Left ventricle myocardium superior (tissue), 1 donor: ENCODE results near the gene ZNF326. TPM values are rescaled to one million over a fixed set of nuclear protein-coding genes. Genes with fewer than 3 reads are reported as not detected.
"Not testable (repeated sequence)": the region's sequence is repeated elsewhere in the genome, so short reads cannot be mapped to it uniquely, and the experiment has no call there.

ENCODE experiments used
- ATAC-seq: fragments of 200-7000 bp; cut with Tn5 transposase; one replicate; pipeline ENCODE4 v1.9.1; 2020; ENCODE audit warnings: mild to moderate bottlenecking, moderate library complexity
- DNase-seq: peaks from one replicate; pipeline ENCODE4 v3.0.0-alpha.2; 2020
- intact Hi-C: fragments of 100-400 bp; cut with micrococcal nuclease; formaldehyde crosslinking; loops from one replicate; pipeline ENCODE4 v1.11.0; 2022
- total RNA-seq: library from RNA; stranded (reverse); fragmentation: NEBNext Ultra II Directional; extraction: Animal tissue kit (Norgen Biotek cat#: 25700); gene quantifications from one replicate; pipeline ENCODE4 v1.2.1, GENCODE V29; 2021
- donor health status: DM: no; HTN: yes; CAD: no; lungs with severe emphysema.

The ZNF326 gene
- total RNA-seq, 1 donor from 2014 or later = 17.0 TPM

DNA sequence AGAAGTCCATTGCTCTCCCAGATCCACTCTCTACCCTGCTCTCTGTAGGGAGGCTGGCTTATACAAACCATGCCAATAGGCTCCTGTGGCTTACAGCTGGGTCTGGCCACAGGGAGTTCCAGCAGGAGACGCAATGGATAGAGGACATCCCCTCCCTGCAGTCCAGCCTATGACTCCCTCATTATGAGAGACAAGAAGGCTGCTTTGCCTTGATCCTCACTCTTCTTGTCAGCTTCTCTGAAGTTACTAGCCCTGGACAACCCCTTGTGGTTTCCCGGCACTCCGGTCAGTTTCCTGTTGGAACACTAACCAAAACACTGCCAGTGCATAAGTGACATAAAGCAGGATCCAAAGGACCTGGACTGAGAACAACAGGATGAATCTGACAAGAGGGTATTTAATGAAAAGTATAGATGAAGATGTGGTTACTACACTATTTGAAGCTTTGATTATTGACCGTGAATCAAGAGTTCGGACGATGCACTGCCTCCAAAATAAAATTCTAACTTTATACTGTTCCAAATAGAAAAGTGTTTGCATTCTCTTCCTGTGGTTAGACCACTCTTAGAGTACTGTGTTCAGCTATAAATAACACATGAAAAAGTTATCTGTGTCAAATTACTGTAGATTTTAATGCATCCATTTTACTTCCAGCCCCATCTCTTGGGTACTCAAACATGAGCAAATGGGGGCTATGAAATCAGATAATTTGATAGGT, 32.7 kb upstream of the ZNF326 start:
- ATAC-seq (peak; percentile 38), DNase-seq (no peak)
- intact Hi-C loops = no loop called here

DNA sequence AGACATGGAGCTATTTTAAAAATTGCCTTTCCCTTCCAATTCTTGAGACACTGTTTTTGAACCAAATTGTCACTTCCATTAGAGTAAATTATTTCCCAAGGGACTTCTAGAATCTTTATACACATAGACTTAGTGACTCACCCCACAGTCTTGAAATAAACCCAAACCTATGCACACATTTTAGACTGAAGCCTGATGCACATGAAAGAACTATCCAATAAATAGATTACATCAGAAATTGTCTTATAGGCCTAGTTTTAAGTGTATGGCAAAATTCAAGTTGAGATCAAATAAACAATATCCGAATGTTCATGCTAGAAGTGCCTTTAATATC, 32.2 kb upstream of the ZNF326 start:
- DNase-seq (no peak), ATAC-seq (no peak)
- intact Hi-C loops = no loop called here

DNA sequence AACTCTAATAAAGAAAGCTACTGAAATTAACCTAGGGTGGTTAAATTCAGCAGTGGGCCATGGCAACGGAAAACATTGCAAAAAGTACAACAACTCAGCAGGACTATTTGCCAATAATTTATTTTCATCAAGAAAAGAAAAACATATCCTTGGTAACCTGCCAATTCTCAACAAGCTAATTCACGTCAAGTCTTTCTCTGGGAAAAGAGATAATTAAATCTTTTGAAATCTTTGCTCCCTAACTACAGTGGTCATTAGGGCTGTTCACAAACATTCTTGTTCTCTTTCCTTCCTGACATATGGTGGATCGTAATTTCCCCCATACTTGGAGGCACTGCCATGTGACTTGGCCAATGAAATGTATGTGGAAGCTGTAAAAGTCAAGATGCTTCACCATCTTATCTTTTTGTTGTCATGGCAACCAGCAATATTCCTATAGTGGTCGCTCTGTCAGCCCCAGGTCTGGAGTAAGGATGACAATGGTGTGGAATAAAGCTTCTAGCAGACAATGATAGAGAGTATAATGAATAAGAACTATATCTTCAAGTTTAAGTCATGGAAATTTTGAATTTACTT, 29.6 kb upstream of the ZNF326 start:
- DNase-seq (no peak), ATAC-seq (peak; percentile 18)
- intact Hi-C loops = no loop called here

DNA sequence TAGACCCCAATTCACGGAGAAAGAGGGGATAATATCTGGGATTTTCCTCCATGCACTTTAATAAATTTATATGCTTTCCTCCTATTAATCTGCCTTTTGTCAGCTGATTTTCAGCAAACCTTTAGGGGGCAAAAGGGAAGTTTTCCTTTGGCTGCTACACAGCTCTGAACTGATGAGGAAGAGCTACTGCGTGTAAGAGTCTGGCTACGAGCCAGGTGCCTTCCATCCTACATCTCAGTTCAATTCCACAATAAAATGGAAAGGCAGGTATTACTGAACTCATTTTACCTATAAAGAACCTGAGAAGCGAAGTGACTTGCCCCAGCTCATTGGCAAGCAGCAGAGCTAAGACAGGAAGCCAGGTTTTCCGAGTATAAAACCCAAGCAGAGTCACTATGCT, 28.3 kb upstream of the ZNF326 start:
- ATAC-seq (no peak), DNase-seq (no peak)
- intact Hi-C loops = no loop called here

DNA sequence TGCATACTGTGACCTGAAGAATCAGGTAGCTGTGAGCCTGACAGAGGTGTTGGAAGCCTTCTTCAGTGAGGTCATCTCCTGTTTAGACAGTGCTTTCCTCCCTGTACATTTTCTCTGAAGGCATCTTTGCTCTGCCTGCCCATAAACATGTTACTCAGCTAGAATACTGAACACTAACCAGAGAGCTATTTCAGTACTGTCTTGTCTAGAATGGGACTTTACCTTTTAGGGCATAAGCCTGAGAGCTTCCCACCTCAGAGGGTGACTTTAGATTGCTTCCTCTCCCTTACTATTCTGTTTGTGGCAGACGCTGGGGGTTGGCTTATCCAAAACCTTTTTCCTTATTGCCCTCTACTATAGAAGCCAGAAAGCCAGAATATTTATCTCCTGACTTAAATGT, 23.3 kb upstream of the ZNF326 start:
- no peak for DNase-seq
- intact Hi-C loops = no loop called here
- ATAC-seq = no peak

DNA sequence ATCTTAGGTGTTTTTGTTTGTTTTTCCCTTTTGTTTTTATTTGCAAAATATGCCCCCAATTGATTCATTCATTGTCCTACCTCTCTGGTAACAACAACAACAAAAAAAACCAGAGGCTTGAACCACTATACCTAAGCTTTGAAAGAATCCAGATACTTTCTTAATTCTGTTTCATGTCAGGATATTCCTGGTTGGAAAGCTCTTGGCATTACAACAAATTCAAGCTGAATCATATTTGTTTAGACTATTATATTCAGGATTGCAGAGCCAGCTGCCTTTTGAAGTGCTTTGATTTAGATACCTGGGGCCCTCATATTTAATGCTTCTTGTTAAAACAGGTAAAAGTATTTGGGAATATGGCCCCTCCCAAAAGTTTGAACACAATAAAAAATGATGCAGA, 22.9 kb upstream of the ZNF326 start:
- intact Hi-C loops = no loop called here
- ATAC-seq = no peak
- DNase-seq = no peak

DNA sequence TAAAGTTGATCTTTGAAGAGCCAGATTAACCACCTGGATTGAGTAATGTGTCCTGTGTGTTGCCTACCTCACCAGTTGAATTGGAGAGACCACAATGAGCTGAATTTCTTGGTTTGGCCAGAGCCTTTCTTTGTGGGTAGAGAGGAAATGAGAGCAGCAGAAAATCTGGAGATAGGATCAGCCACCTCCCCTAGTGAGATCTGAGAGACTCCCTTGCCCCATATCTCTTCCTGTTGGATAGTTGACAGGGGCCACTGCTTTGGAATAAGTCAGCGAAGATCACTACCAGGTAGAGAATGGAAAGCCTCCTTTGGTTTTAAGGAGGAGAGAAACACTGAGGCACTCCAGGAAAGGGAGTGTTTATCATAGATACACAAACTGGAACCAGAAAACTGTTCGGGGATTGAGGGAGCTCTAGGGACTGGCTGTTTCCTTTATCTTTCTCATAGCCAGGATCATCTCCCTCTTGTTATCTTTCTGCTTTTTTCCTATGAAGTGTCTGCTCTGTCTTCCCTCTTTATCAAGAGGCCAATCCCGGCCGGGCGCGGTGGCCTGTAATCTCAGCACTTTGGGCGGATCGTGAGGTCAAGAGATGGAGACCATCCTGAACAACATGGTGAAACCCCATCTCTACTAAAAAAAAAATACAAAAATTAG, 21.3 kb upstream of the ZNF326 start:
- no peak for DNase-seq
- no peak for ATAC-seq
- intact Hi-C loops = no loop called here

DNA sequence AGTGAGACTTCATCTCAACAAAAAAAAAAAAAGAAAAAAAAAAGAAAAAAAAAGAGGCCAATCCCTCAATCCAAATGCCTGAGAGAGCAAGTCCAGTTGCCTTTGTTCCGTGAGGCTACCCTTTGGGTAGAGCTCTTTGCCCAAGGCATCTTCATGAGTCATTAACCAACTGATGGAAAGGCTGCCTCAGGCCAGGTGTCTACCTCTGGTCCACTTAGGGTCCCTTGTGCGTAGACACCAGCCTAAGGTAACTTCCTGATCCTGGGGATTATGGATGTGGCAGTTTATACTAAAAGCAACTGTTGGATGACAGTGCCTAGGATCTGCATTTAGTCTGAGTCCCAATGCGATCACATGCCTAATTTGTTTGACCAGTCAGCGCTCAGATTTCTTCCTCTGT, 20.7 kb upstream of the ZNF326 start:
- no peak for DNase-seq
- ATAC-seq = no peak
- intact Hi-C loops = no loop called here

DNA sequence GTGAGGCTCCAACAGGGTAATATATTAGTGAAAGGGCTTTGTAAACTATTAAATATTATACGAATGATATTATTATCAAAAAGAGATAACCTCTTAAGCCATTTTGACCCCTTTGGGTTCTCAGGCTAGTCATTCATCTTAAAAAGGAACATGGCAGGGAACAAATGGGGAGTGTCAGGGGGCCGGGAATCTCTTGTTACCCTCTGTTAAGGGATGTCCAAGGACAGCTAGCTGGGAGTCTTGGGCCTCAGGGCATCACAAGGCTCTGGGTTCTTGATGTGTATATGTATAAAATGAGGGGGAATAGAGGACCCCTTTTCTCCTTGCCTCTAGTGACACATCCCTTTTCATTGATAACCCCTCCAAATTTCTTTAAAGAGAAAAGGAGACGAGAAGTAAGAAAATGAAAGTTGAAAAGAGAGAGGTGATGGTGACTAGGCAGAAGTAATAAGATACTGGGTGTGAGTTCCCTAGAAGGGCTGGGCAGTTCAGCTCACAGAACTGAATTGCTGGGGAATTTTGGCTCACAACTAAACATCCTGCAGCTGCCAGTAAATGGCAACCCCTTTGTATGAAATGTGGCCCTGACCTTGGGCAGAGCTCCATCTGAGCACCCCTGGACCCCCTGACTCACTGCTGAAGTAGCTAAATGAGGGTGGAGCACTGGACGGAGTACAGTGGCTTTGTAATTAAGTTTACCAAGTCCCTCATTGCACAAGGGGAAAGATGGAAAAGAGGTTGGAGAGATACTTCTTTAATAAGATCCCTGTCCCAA, 20.0 kb upstream of the ZNF326 start:
- intact Hi-C loops = no loop called here
- ATAC-seq (no peak), DNase-seq (no peak)

DNA sequence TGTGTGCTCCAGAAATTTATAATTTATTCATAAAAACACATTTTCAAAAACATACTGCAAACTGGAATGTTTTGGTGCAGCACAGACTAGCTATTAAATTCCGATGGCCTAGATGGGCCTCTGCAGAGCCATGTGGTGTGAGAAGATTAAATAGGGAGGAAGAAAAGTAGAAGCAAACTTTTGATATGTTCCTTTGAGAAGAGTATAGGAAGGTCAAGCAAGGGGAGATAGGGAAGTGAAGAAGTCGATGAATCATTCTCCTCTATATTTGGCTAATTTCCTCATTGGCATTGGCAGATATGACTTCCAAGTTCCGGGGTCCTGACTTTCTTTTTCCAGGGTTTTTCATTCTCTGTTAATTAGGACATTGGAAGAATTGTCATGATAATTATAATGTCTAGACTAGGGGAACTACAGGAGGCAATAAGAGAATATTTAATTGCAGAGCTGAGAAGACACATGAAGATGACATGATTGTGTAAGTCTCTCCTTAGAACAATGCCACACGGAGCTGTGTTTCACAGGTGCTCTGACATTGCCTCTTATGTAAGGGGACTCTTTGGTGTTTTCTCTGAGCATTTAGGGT, 19.3 kb upstream of the ZNF326 start:
- peak; percentile 15 for ATAC-seq
- no peak for DNase-seq
- intact Hi-C loops = no loop called here

DNA sequence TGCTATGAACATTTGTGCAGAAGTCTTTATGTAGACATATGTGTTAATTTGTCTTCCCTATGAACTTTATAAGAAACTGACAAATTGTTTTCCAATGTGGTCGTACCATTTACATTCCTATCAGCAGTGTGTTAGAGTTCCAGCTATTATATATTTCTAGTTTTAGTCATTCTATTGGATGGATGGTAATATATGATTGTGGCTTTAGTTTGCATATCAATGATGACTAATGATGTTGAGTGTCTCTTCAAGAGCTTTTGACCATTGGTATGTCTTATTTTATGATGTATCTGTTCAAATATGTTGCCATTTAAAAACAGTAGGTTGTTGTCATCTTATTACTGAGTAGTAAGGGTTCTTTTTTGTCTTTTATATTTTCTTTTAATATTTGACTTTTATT, 16.2 kb upstream of the ZNF326 start:
- ATAC-seq = no peak
- intact Hi-C loops = no loop called here
- no peak for DNase-seq

DNA sequence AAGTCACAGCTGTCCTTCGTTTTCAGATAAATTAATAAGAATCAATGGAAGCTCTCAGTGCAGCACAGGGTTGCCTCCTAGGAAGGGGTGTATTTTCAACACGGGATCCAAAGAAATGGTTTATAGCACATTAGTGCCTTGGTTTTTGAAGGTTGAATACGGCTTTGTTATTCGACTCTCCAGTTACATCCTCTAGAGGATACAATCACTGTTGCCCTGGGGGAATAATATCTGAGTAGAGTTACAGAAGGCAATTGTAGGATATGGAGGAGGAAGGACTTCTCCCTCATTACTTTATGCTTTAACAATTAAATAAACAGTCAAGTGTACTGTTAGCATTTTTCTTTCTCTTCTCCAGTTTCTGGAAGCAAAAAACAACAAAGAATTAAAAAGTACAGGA, 14.3 kb upstream of the ZNF326 start:
- ATAC-seq = peak; percentile 63
- intact Hi-C loops = no loop called here
- no peak for DNase-seq

DNA sequence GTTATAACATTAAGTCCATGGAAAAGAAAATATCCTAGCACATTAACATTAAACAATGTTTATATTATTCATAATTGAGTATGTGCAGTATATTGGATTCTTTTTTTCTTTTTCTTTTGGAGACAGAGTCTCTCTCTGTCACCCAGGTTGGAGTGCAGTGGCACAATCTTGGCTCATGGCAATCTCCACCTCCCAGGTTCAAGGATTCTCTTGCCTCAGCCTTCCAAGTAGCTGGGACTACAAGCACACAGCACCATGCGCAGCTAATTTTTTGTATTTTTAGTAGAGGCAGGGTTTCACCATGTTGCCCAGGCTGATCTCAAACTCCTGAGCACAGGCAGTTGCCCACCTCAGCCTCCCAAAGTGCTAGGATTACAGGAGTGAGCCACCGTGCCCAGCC, 12.1 kb upstream of the ZNF326 start:
- intact Hi-C loops, ATAC-seq, DNase-seq: not testable (repeated sequence)

DNA sequence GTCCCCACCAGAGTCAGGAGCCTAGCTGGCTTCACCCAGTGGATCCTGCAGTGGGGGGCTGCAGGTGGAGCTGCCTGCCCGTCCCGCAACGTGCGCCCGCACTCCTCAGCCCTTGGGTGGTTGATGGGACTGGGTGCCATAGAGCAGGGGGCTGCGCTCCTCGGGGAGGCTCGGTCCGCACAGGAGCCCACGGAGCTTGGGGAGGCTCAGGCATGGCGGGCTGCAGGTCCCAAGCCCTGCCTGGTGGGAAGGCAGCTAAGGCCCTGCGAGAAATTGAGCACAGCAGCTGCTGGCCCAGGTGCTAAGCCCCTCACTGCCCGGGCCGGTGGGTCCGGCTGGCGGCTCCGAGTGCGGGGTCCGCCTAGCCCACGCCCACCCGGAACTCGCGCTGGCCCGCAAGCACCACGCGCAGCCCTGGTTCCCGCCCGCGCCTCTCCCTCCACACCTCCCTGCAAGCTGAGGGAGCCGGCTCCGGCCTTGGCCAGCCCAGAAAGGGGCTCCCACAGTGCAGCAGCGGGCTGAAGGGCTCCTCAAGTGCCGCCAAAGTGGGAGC, 10.3 kb upstream of the ZNF326 start:
- DNase-seq, ATAC-seq: not testable (repeated sequence)
- intact Hi-C loops = loop anchor here (5.0 kb wide), 1 partner anchor 462 kb away; the partner anchor contains the start of gene LRRC8B

DNA sequence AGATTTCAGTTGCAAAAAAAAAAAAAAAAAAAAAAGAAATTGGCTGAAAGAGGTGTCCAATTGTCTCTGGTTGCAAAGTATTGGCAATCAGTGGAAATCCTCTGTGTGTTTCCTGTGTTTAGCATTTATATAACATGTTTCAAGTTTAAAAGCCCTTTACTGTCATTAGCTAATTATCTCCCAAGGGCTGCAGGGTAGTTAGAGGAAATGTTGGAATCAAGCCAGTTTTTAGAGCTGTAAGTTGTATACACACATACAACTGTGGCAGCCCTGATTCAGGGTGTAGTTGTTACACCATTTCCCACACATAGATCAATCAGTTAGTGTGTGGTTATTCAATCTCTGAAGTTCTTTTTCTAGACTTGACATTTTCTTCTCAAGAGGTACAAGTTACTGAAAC, 8.9 kb upstream of the ZNF326 start:
- intact Hi-C loops = loop anchor here (2.0 to 5.0 kb wide), 2 partner anchors 181 to 464 kb away; partner anchors contain the start of gene LRRC8B
- ATAC-seq = no peak
- DNase-seq = no peak

DNA sequence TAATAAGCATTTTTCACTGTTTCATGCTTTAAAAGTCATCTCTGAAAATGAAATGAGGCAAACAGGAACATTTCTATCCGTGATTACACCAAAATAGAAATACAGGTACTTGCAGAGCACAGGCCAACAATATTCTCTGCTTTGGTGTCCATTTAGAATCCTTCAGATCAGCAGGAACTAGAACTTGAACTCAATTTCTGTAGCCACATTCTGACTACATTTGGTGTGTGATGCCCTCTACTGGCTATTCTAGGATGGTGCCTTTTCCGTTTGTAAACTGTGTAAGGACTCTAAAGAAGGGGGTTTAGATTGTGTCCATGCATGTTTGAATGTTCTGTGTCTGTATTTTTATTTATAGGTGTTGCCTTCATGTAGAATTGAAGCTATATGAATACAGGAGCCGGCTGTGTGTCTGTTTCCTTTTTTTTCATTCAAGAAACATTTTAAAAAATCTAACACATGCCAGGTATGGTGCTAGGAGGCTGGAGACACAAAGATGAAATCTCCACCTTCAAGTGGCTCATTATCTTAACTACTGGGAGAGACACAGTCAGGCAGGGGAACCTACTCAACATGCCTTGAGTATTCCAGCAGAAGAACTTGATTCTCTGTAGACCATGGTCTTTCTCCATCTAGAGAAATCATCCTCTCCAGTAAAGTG, 7.6 kb upstream of the ZNF326 start:
- ATAC-seq (peak; percentile 87), DNase-seq (no peak)
- intact Hi-C loops = loop anchor here (2.0 to 5.0 kb wide), 2 partner anchors 182 to 465 kb away; partner anchors contain the start of gene LRRC8B

DNA sequence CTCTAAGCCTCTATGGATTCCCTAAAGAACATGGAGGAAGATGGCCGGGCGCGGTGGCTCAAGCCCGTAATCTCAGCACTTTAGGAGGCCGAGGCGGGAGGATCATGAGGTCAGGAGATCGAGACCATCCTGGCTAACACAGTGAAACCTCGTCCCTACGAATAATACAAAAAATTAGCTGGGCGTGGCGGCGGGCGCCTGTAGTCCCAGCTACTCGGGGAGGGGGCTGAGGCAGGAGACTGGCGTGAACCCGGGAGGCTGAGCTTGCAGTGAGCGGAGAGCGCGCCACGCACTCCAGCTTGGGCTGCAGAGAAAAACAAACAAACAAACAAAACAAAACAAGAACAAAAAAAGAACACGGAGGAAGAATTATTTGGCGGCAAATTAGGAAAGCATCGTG, 5.8 kb upstream of the ZNF326 start:
- DNase-seq (no peak), ATAC-seq (no peak)
- intact Hi-C loops = loop anchor here (5.0 kb wide), 1 partner anchor 467 kb away; the partner anchor contains the start of gene LRRC8B

DNA sequence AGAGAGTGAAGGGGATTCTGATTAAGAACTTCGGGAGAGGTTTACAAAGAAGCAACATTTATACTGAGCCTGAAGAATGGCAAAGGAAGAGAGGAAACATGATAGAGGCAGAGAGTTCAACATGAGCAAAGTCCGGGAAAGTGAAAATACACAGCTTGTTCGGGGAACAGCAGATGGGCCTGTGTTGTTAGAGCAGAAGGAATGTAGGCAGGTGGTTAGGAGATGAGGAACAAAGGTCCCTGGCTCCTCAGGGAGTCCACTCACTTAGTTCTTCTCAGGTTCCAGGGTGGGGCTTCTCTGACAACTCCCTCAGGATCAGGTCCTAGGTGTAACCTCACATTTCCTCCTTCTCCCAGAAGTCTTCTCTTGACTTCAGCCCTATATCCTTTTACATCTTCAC, 5.1 kb upstream of the ZNF326 start:
- no peak for ATAC-seq
- DNase-seq = no peak
- intact Hi-C loops = loop anchor here (5.0 kb wide), 1 partner anchor 467 kb away; the partner anchor contains the start of gene LRRC8B
